ENCODE results near the gene TCTN2. TPM values are rescaled to one million over a fixed set of nuclear protein-coding genes. Genes with fewer than 3 reads are reported as not detected.

Gene TCTN2
- total and polyA plus RNA-seq, 2 experiments from 2014 or later, result 2.9 to 4.7 TPM

DNA sequence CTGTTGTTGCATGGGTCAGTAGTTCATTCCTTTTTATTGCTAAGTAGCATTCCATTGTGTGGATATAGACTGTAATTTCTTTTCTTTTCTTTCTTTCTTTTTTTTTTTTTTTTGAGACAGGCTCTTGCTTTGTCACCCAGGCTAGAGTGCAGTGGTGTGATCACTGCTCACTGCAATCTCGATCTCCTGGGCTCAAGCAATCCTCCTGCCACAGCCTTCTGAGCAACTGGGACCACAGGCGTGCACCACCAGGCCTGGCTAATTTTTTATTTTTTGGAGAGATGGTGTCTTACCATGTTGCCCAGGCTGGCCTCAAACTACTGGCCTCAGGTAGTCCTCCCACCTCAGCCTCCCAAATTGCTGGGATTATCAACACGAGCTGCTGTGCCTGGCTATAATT lies 46.4 kb downstream of the TCTN2 start:
- no peaks in the 10 kb centered on the region for H4K20me1 ChIP-seq (ENCODE audit: insufficient read depth, poor library complexity, severe bottlenecking)
- peaks cover 19% of the 10 kb centered on the region for H3K4me1 ChIP-seq (ENCODE audit: insufficient read depth)
- no peak overlapping the region for H3K27ac ChIP-seq
- H3K27me3 ChIP-seq, result no peaks in the 10 kb centered on the region
- no peaks in the 10 kb centered on the region for H3K9me3 ChIP-seq (ENCODE audit: low read depth)
- 90% methylated on average over 3 of the region's 3 CpGs for WGBS (ENCODE audit: low lambda C conversion rate, missing lambda C conversion rate)
- no peaks in the 10 kb centered on the region for H3K36me3 ChIP-seq (replicated peaks; ENCODE audit: insufficient read depth, low read depth)
- H3K9me2 ChIP-seq (replicated peaks; ENCODE audit: insufficient read depth), result no peaks in the 10 kb centered on the region
- no peak overlapping the region for H3K4me2 ChIP-seq
- no peak overlapping the region for H3K4me3 ChIP-seq
- no peak for TF ChIP-seq EZH2phosphoT487 (IDR thresholded peaks at IDR 0.05; ENCODE audit: low read depth, severe bottlenecking, unreplicated experiment)
- no peak for TF ChIP-seq EZH2 (IDR thresholded peaks at IDR 0.05; ENCODE audit: borderline replicate concordance)
- TF ChIP-seq, protein P1, sequence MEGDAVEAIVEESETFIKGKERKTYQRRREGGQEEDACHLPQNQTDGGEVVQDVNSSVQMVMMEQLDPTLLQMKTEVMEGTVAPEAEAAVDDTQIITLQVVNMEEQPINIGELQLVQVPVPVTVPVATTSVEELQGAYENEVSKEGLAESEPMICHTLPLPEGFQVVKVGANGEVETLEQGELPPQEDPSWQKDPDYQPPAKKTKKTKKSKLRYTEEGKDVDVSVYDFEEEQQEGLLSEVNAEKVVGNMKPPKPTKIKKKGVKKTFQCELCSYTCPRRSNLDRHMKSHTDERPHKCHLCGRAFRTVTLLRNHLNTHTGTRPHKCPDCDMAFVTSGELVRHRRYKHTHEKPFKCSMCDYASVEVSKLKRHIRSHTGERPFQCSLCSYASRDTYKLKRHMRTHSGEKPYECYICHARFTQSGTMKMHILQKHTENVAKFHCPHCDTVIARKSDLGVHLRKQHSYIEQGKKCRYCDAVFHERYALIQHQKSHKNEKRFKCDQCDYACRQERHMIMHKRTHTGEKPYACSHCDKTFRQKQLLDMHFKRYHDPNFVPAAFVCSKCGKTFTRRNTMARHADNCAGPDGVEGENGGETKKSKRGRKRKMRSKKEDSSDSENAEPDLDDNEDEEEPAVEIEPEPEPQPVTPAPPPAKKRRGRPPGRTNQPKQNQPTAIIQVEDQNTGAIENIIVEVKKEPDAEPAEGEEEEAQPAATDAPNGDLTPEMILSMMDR (IDR thresholded peaks at IDR 0.05; ENCODE audit: poor library complexity), result no peak
- H3K79me2 ChIP-seq, result peaks cover 49% of the 10 kb centered on the region
- H2AFZ ChIP-seq, result no peak overlapping the region
- no peak for DNase-seq (ENCODE audit: low spot score)

DNA sequence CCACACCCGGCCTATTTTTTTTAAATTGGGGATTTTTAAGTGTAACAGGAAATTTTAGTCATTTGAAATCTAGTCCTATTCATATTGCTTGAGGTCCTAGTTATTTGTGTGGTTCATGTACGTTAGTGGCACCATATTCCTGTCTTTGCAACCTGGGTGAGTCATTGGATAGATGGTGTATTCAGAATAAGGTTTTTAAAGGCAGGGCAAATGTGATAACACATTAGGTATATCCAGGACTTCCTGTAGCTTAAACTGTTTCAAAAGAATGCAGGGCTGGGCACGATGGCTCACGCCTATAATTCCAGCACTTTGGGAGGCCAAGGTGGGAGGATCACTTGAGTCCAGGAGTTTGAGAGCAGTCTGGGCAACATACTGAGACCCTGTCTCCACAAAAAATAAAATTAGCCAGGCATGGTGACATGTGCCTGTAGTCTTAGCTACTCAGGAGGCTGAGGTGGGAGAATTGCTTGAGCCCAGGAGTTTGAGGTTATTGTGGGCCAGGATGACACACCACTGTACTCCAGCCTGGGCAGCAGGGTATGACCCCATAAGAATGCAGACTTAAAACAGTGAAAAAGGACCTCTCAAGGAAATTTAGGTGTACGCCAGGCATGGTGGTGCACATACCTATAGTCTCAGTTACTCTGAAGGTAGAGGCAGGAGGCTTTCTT lies 49.4 kb downstream of the TCTN2 start:
- WGBS (ENCODE audit: low lambda C conversion rate, missing lambda C conversion rate), result 52% methylated on average over 5 of the region's 5 CpGs
- DNase-seq (ENCODE audit: low spot score), result no peak

DNA sequence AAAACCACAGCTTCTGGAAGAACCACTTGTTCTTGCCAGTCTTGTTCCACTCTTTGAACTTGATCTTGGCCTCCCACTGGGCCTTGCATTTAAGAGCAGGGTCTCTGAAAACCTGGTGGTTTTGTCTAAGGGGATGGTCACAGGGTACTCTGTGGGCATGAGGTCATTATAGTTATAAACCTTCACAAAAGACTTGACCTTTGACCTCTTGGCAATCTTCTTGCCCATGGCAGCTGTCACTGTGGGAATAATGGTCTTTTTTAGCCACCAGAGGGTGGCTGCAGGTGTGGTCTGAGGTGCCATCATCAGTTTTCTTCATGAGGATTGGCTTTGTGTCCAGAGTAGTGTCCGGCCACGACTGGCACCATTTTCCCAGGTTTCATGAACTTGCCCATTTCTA lies 50.3 kb downstream of the TCTN2 start:
- peaks cover 10% of the 10 kb centered on the region for H3K4me1 ChIP-seq (ENCODE audit: insufficient read depth)
- no peak overlapping the region for H2AFZ ChIP-seq
- H3K4me2 ChIP-seq, result no peak overlapping the region
- H3K9me3 ChIP-seq (ENCODE audit: low read depth), result no peaks in the 10 kb centered on the region
- WGBS (ENCODE audit: low lambda C conversion rate, missing lambda C conversion rate), result 100% methylated on average over 2 of the region's 2 CpGs
- no peaks in the 10 kb centered on the region for H3K36me3 ChIP-seq (replicated peaks; ENCODE audit: insufficient read depth, low read depth)
- no peaks in the 10 kb centered on the region for H4K20me1 ChIP-seq (ENCODE audit: insufficient read depth, poor library complexity, severe bottlenecking)
- no peaks in the 10 kb centered on the region for H3K27me3 ChIP-seq
- no peak for DNase-seq (ENCODE audit: low spot score)
- no peaks in the 10 kb centered on the region for H3K9me2 ChIP-seq (replicated peaks; ENCODE audit: insufficient read depth)
- H3K27ac ChIP-seq, result no peak overlapping the region
- no peak overlapping the region for H3K4me3 ChIP-seq
- TF ChIP-seq EZH2phosphoT487 (IDR thresholded peaks at IDR 0.05; ENCODE audit: low read depth, severe bottlenecking, unreplicated experiment) (no peak), EZH2 (IDR thresholded peaks at IDR 0.05; ENCODE audit: borderline replicate concordance) (no peak)
- TF ChIP-seq, protein P1 (IDR thresholded peaks at IDR 0.05; ENCODE audit: poor library complexity), result no peak
- H3K79me2 ChIP-seq, result peaks cover 14% of the 10 kb centered on the region

More for the DNA sequence above, 49.4 kb downstream of the TCTN2 start:
- Histone ChIP-seq H3K36me3 (replicated peaks; ENCODE audit: insufficient read depth, low read depth) (no peaks in the 10 kb centered on the region), H3K4me1 (ENCODE audit: insufficient read depth) (peaks cover 10% of the 10 kb centered on the region), H3K27me3 (no peaks in the 10 kb centered on the region), H3K27ac (peak overlapping the region; percentile 60), H3K9me3 (ENCODE audit: low read depth) (no peaks in the 10 kb centered on the region), H2AFZ (no peak overlapping the region), H4K20me1 (ENCODE audit: insufficient read depth, poor library complexity, severe bottlenecking) (no peaks in the 10 kb centered on the region), H3K9me2 (replicated peaks; ENCODE audit: insufficient read depth) (no peaks in the 10 kb centered on the region), H3K79me2 (peaks cover 22% of the 10 kb centered on the region), H3K4me2 (peak overlapping the region; percentile 59), H3K4me3 (no peak overlapping the region)
- TF ChIP-seq, protein P1 (IDR thresholded peaks at IDR 0.05; ENCODE audit: poor library complexity), result no peak
- TF ChIP-seq EZH2 (IDR thresholded peaks at IDR 0.05; ENCODE audit: borderline replicate concordance) (no peak), EZH2phosphoT487 (IDR thresholded peaks at IDR 0.05; ENCODE audit: low read depth, severe bottlenecking, unreplicated experiment) (no peak)

Measured in hepatocyte (in vitro differentiated cells).